Fibroblast of skin of abdomen (primary cell): ENCODE data around the gene GNAT1.
A peak's percentile ranks its signal among the peaks of the same experiment; 100 is the strongest.
"Not testable (repeated sequence)": the region's sequence is repeated elsewhere in the genome, so short reads cannot be mapped to it uniquely, and the experiment has no call there.

Experiments used
- DNase-seq: peaks from one replicate; pipeline ENCODE4 v3.0.0-alpha.2; 2013

The GNAT1 gene

DNA sequence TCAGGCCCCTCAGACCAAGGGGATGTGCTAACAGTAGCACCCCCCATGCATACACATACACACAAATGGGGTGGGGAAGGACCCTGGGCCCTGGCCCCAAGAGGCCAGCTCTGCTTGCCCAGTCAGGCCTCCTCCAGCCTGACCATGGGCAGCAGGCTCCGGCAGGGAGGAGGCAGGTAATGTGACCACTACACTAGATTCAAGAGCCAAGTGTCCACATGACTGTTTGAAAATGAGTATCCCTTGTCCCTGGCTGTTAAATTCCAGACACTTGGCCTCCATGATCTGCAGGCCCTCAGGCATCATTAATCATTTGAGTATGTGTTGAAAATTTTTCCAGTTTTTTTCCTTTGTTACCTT, 30.7 kb downstream of the GNAT1 start:
- DNase-seq = no peak

DNA sequence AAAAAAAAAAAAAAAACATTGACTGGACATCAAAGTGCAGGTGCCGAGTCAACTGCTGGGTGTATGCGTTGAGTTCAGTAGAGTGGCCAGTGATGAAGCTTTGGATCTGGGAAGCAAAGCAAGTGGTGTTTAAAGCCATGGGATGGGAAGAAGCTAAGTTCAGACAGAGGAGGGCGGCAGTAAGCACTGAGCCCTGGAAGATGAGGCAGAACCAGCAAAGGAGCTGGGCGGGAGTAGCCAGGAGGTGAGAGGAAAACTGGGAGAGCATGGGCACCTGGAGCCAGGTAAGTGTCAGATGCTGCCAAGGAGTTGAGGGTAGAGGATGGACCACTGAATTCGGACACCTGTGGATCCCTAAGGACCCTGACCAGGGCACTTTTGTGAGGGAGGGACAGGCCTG, 33.2 kb downstream of the GNAT1 start:
- no peak for DNase-seq

DNA sequence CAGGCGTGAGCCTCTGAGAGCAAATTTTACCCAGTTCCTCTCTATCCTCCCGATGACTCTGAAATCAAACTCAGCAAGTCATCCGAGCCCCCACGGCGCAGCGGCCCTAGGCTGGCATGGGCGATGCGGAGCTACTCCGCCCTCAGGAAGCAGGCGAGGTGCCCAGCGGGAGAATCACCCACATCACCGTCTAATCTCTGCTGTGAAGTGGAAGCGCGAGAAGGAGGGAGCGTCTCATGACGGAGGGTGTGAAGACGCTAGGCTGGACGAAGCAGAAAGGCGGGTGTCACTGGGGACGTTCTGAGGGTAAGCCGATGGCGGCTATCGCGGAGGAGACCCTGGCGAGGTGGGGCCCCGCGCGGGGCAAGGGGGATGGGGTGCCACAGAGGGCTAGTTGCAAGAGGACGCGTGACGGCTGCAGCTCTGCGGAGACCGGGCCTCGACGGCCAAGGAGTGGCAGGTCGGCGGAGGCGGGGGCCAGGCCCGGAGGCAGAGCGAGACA, 35.5 kb downstream of the GNAT1 start:
- peak; percentile 27 for DNase-seq

- peak; percentile 91 for DNase-seq
Measured at GRCh38 chr3:50227390-50228183, 36.2 kb downstream of the GNAT1 start.

GRCh38 chr3:50228184-50228763, 36.9 kb downstream of the GNAT1 start:
- not testable (repeated sequence) for DNase-seq

DNA sequence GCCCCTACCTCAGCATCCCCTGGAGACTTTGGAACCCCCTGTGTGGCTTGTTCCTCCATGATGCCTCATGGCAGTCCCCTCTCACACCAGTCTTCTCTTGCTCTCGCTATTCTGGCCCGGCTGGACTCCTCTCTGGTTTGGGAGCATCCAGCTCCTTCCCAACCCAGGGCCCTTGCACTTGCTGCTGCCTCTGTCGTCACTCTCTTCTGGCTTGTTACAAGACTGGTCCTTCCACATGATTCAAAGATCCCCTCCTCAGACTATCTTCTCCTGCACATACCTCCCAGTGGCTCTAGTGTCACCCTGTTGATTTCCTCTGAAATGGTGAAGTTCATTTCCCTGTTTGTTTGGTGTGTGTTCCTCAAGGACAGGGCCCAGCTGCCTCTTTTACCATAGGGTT, 38.1 kb downstream of the GNAT1 start:
- no peak for DNase-seq

GRCh38 chr3:50230104-50230793, 38.8 kb downstream of the GNAT1 start:
- no peak for DNase-seq

DNA sequence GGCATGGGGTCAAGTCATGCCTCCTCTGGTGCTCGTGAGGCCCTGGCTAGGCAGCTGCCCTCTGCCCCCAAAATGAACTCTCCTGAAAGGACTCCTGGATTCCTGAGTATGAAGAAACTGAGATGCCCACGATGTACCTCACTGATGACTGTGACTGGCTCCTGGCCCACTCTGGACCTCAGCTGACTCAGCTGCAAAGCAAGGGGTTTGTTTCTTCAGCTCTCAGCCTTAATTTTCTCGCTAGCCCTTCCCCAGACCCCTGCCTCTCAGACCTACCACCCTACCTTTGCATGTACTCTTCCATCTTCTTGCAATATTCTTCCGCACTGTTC, 39.4 kb downstream of the GNAT1 start:
- no peak for DNase-seq

GRCh38 chr3:50231581-50231980, 40.2 kb downstream of the GNAT1 start:
- no peak for DNase-seq

GRCh38 chr3:50232303-50232702, 40.9 kb downstream of the GNAT1 start:
- no peak for DNase-seq

- no peak for DNase-seq
Measured at GRCh38 chr3:50233176-50233575, 41.8 kb downstream of the GNAT1 start.

GRCh38 chr3:50235716-50236483, 44.5 kb downstream of the GNAT1 start, which contains the start of gene GNAI2:
Gene GNAI2, plus strand, starts transcription at chr3:50236204. Its CDS starts 132 bp downstream, at chr3:50236336.
- peak; percentile 98 for DNase-seq

- no peak for DNase-seq
Measured at GRCh38 chr3:50236484-50237132, 45.2 kb downstream of the GNAT1 start.

DNA sequence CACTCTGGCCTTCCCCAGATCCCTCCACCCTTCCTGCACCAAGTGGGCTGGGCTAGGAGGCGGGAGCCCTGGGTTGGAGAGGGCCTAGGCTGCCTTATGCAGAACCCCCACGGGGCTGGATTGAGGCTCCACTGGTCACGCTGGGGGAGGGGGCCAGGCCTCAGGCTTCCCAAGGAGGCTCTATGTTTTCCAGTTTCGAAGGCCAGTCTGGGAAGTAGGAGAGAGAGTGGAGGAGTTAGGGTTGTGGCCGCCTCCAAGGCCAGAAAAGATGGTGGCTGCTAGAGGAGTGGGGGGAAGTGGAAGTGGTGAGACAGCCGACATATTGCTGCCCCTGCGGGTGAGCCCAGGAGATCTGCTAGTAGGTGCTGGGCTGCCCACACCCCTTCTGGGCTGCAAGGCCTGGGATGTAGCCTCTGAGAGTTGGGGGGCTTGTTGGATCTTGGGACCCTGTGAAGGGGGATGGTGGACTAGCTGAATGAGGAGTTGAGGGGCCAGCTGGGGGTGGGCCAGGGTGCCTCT, 45.8 kb downstream of the GNAT1 start:
- peak; percentile 35 for DNase-seq

- DNase-seq = peak; percentile 82
Measured at GRCh38 chr3:50237754-50238548, 46.5 kb downstream of the GNAT1 start.

GRCh38 chr3:50238549-50239026, 47.2 kb downstream of the GNAT1 start:
- no peak for DNase-seq

GRCh38 chr3:50239649-50240048, 48.2 kb downstream of the GNAT1 start:
- no peak for DNase-seq

- DNase-seq = no peak
Measured at GRCh38 chr3:50241163-50241562, 49.8 kb downstream of the GNAT1 start.

GRCh38 chr3:50241713-50242380, 50.4 kb downstream of the GNAT1 start:
- no peak for DNase-seq

GRCh38 chr3:50242381-50242770, 51.0 kb downstream of the GNAT1 start:
- no peak for DNase-seq
